Measurements from ENCODE around the gene ABHD11.
"Not testable (repeated sequence)": the region's sequence is repeated elsewhere in the genome, so short reads cannot be mapped to it uniquely, and the experiment has no call there.

ABHD11 gene

GRCh38 chr7:73718905-73719805, 19.4 kb downstream of the ABHD11 start, which contains the start of gene STX1A:
TSS of gene STX1A (minus strand) at chr7:73719669. CDS start at chr7:73719631, 38 bp downstream.
- Histone ChIP-seq H3K27me3 (ENCODE audit: control insufficient read depth in 1 of 2, insufficient read depth in 2 of 2, low read length in 2 of 2) (no peaks in the 10 kb centered on the region), H3K4me1 (ENCODE audit: control insufficient read depth, insufficient read depth, low read length) (peaks cover 49% of the 10 kb centered on the region), H3K4me3 (ENCODE audit: low read length in 2 of 2) (peak within 1 kb of the TSS; percentile 80), H3K9me3 (ENCODE audit: control insufficient read depth in 2 of 2, low read length in 2 of 2) (no peaks in the 10 kb centered on the region), H3K9ac (ENCODE audit: low read length in 2 of 2) (peak within 1 kb of the TSS; percentile 47 to 75), H3K36me3 (ENCODE audit: control insufficient read depth in 2 of 2, insufficient read depth in 2 of 2, low read length in 2 of 2) (peaks cover 0 to 5% of the 10 kb centered on the region in 2 donors), H3K27ac (ENCODE audit: low read length) (peak within 1 kb of the TSS; percentile 41)

- H3K27me3 ChIP-seq (ENCODE audit: control insufficient read depth in 1 of 2, insufficient read depth in 2 of 2, low read length in 2 of 2), result no peaks in the 10 kb centered on the region
- H3K36me3 ChIP-seq (ENCODE audit: control insufficient read depth in 2 of 2, insufficient read depth in 2 of 2, low read length in 2 of 2), result peaks cover 0 to 5% of the 10 kb centered on the region in 2 donors
- H3K27ac ChIP-seq (ENCODE audit: low read length), result peak overlapping the region; percentile 11
- no peaks in the 10 kb centered on the region for H3K9me3 ChIP-seq (ENCODE audit: control insufficient read depth in 2 of 2, low read length in 2 of 2)
- peaks cover 49% of the 10 kb centered on the region for H3K4me1 ChIP-seq (ENCODE audit: control insufficient read depth, insufficient read depth, low read length)
- peak overlapping the region; percentile 47 to 75 for H3K9ac ChIP-seq (ENCODE audit: low read length in 2 of 2)
- H3K4me3 ChIP-seq (ENCODE audit: low read length in 2 of 2), result peak overlapping the region; percentile 80
Observed at GRCh38 chr7:73718438-73718881, 20.1 kb downstream of the ABHD11 start.

GRCh38 chr7:73717991-73718405, 20.6 kb downstream of the ABHD11 start:
- H3K27ac ChIP-seq (ENCODE audit: low read length), result peak overlapping the region; percentile 67
- H3K36me3 ChIP-seq (ENCODE audit: control insufficient read depth in 2 of 2, insufficient read depth in 2 of 2, low read length in 2 of 2), result peaks cover 0 to 5% of the 10 kb centered on the region in 2 donors
- peak overlapping the region; percentile 80 for H3K4me3 ChIP-seq (ENCODE audit: low read length in 2 of 2)
- no peaks in the 10 kb centered on the region for H3K27me3 ChIP-seq (ENCODE audit: control insufficient read depth in 1 of 2, insufficient read depth in 2 of 2, low read length in 2 of 2)
- H3K4me1 ChIP-seq (ENCODE audit: control insufficient read depth, insufficient read depth, low read length), result peaks cover 49% of the 10 kb centered on the region
- H3K9ac ChIP-seq (ENCODE audit: low read length in 2 of 2), result peak overlapping the region in 1 of 2 donors; percentile 75
- H3K9me3 ChIP-seq (ENCODE audit: control insufficient read depth in 2 of 2, low read length in 2 of 2), result no peaks in the 10 kb centered on the region

- H3K4me1 ChIP-seq (ENCODE audit: control insufficient read depth, insufficient read depth, low read length), result peaks cover 49% of the 10 kb centered on the region
- peak overlapping the region; percentile 69 for H3K27ac ChIP-seq (ENCODE audit: low read length)
- no peaks in the 10 kb centered on the region for H3K9me3 ChIP-seq (ENCODE audit: control insufficient read depth in 2 of 2, low read length in 2 of 2)
- H3K4me3 ChIP-seq (ENCODE audit: low read length in 2 of 2), result peak overlapping the region; percentile 43 to 80
- H3K36me3 ChIP-seq (ENCODE audit: control insufficient read depth in 2 of 2, insufficient read depth in 2 of 2, low read length in 2 of 2), result peaks cover 0 to 5% of the 10 kb centered on the region in 2 donors
- H3K27me3 ChIP-seq (ENCODE audit: control insufficient read depth in 1 of 2, insufficient read depth in 2 of 2, low read length in 2 of 2), result no peaks in the 10 kb centered on the region
- H3K9ac ChIP-seq (ENCODE audit: low read length in 2 of 2), result peak overlapping the region; percentile 51 to 58
Observed at GRCh38 chr7:73717025-73717807, 21.4 kb downstream of the ABHD11 start.

GRCh38 chr7:73716318-73716890, 22.2 kb downstream of the ABHD11 start:
- Histone ChIP-seq H3K4me1 (ENCODE audit: control insufficient read depth, insufficient read depth, low read length) (peaks cover 44% of the 10 kb centered on the region), H3K27ac (ENCODE audit: low read length) (peak overlapping the region; percentile 69), H3K36me3 (ENCODE audit: control insufficient read depth in 2 of 2, insufficient read depth in 2 of 2, low read length in 2 of 2) (peaks cover 0 to 5% of the 10 kb centered on the region in 2 donors), H3K4me3 (ENCODE audit: low read length in 2 of 2) (peak overlapping the region; percentile 40 to 43), H3K9me3 (ENCODE audit: control insufficient read depth in 2 of 2, low read length in 2 of 2) (no peaks in the 10 kb centered on the region), H3K9ac (ENCODE audit: low read length in 2 of 2) (peak overlapping the region; percentile 29 to 58), H3K27me3 (ENCODE audit: control insufficient read depth in 1 of 2, insufficient read depth in 2 of 2, low read length in 2 of 2) (no peaks in the 10 kb centered on the region)

GRCh38 chr7:73715648-73716317, 22.8 kb downstream of the ABHD11 start:
- H3K4me3 ChIP-seq (ENCODE audit: low read length in 2 of 2), result peak overlapping the region in 1 of 2 donors; percentile 15
- no peaks in the 10 kb centered on the region for H3K9me3 ChIP-seq (ENCODE audit: control insufficient read depth in 2 of 2, low read length in 2 of 2)
- H3K36me3 ChIP-seq (ENCODE audit: control insufficient read depth in 2 of 2, insufficient read depth in 2 of 2, low read length in 2 of 2), result peaks cover 0 to 5% of the 10 kb centered on the region in 2 donors
- peak overlapping the region; percentile 69 for H3K27ac ChIP-seq (ENCODE audit: low read length)
- H3K27me3 ChIP-seq (ENCODE audit: control insufficient read depth in 1 of 2, insufficient read depth in 2 of 2, low read length in 2 of 2), result no peaks in the 10 kb centered on the region
- H3K9ac ChIP-seq (ENCODE audit: low read length in 2 of 2), result no peak overlapping the region
- peaks cover 38% of the 10 kb centered on the region for H3K4me1 ChIP-seq (ENCODE audit: control insufficient read depth, insufficient read depth, low read length)

GRCh38 chr7:73713319-73713718, 25.3 kb downstream of the ABHD11 start:
- not testable (repeated sequence) for H3K9ac ChIP-seq (ENCODE audit: low read length in 2 of 2); H3K4me3 ChIP-seq (ENCODE audit: low read length in 2 of 2); H3K36me3 ChIP-seq (ENCODE audit: control insufficient read depth in 2 of 2, insufficient read depth in 2 of 2, low read length in 2 of 2); H3K27me3 ChIP-seq (ENCODE audit: control insufficient read depth in 1 of 2, insufficient read depth in 2 of 2, low read length in 2 of 2); H3K27ac ChIP-seq (ENCODE audit: low read length); H3K9me3 ChIP-seq (ENCODE audit: control insufficient read depth in 2 of 2, low read length in 2 of 2)
- H3K4me1 ChIP-seq (ENCODE audit: control insufficient read depth, insufficient read depth, low read length), result peaks cover 30% of the 10 kb centered on the region

- no peaks in the 10 kb centered on the region for H3K9me3 ChIP-seq (ENCODE audit: control insufficient read depth in 2 of 2, low read length in 2 of 2)
- no peak overlapping the region for H3K9ac ChIP-seq (ENCODE audit: low read length in 2 of 2)
- peaks cover 2 to 5% of the 10 kb centered on the region in 2 donors for H3K36me3 ChIP-seq (ENCODE audit: control insufficient read depth in 2 of 2, insufficient read depth in 2 of 2, low read length in 2 of 2)
- no peaks in the 10 kb centered on the region for H3K27me3 ChIP-seq (ENCODE audit: control insufficient read depth in 1 of 2, insufficient read depth in 2 of 2, low read length in 2 of 2)
- peaks cover 24% of the 10 kb centered on the region for H3K4me1 ChIP-seq (ENCODE audit: control insufficient read depth, insufficient read depth, low read length)
- H3K4me3 ChIP-seq (ENCODE audit: low read length in 2 of 2), result no peak overlapping the region
- no peak overlapping the region for H3K27ac ChIP-seq (ENCODE audit: low read length)
Observed at GRCh38 chr7:73712773-73713172, 25.8 kb downstream of the ABHD11 start.

- Histone ChIP-seq H3K27ac (ENCODE audit: low read length) (no peak overlapping the region), H3K9ac (ENCODE audit: low read length in 2 of 2) (no peak overlapping the region), H3K4me3 (ENCODE audit: low read length in 2 of 2) (no peak overlapping the region), H3K27me3 (ENCODE audit: control insufficient read depth in 1 of 2, insufficient read depth in 2 of 2, low read length in 2 of 2) (no peaks in the 10 kb centered on the region), H3K4me1 (ENCODE audit: control insufficient read depth, insufficient read depth, low read length) (peaks cover 13% of the 10 kb centered on the region), H3K36me3 (ENCODE audit: control insufficient read depth in 2 of 2, insufficient read depth in 2 of 2, low read length in 2 of 2) (peaks cover 0 to 6% of the 10 kb centered on the region in 2 donors), H3K9me3 (ENCODE audit: control insufficient read depth in 2 of 2, low read length in 2 of 2) (no peaks in the 10 kb centered on the region)
Observed at GRCh38 chr7:73708961-73709549, 29.5 kb downstream of the ABHD11 start.

Data from stomach smooth muscle (tissue), 2 donors.